Smooth muscle cell (in vitro differentiated cells): Measurements from ENCODE around the gene PCBP3. TPM values are rescaled to one million over a fixed set of nuclear protein-coding genes. Genes with fewer than 3 reads are reported as not detected.

Experiments
- DNase-seq: peaks from one replicate; lab custom pipeline; 2025; ENCODE audit not compliant: unreplicated experiment; lab: John Stamatoyannopoulos, UW
- H2AFZ ChIP-seq: fragments of 200-600 bp; sonication (generic); 2 replicates; pipeline ENCODE4 v1.6.0; 2016; ENCODE audit warnings: antibody characterized with exemption, low read depth, mild to moderate bottlenecking
- H3F3A ChIP-seq: fragments of 200-600 bp; sonication (generic); 2 replicates; pipeline ENCODE4 v1.6.0; 2017; ENCODE audit warnings: antibody characterized with exemption, low read depth
- H3K27ac ChIP-seq: fragments of 200-600 bp; sonication (generic); 2 replicates; pipeline ENCODE4 v1.5.1; 2016; ENCODE audit warnings: low read depth, mild to moderate bottlenecking
- H3K27me3 ChIP-seq: fragments of 200-600 bp; sonication (generic); 2 replicates; pipeline ENCODE4 v1.6.1; 2016; ENCODE audit warnings: low read depth, mild to moderate bottlenecking
- H3K36me3 ChIP-seq: fragments of 200-600 bp; sonication (generic); 2 replicates; pipeline ENCODE4 v1.5.1; 2016; ENCODE audit warnings: low read depth
- H3K4me1 ChIP-seq: fragments of 200-600 bp; sonication (generic); 2 replicates; pipeline ENCODE4 v1.5.1; 2016; ENCODE audit warnings: low read depth
- H3K4me2 ChIP-seq: fragments of 200-600 bp; sonication (generic); 2 replicates; pipeline ENCODE4 v1.6.0; 2016; ENCODE audit warnings: mild to moderate bottlenecking
- H3K4me3 ChIP-seq: fragments of 200-600 bp; sonication (generic); 2 replicates; pipeline ENCODE4 v1.5.1; 2016; ENCODE audit warnings: mild to moderate bottlenecking
- H3K79me2 ChIP-seq: fragments of 200-600 bp; sonication (generic); 2 replicates; pipeline ENCODE4 v1.6.0; 2016; ENCODE audit warnings: low read depth, mild to moderate bottlenecking
- H3K9ac ChIP-seq: fragments of 200-600 bp; sonication (generic); 2 replicates; pipeline ENCODE4 v1.6.0; 2016; ENCODE audit warnings: low read depth
- H3K9me3 ChIP-seq: fragments of 200-600 bp; sonication (generic); replicated peaks from 2 replicates; pipeline ENCODE4 v1.5.1; 2016; ENCODE audit warnings: low read depth
- H4K20me1 ChIP-seq: fragments of 200-600 bp; sonication (generic); 2 replicates; pipeline ENCODE4 v1.6.0; 2016; ENCODE audit warnings: low read depth
- WGBS: methylation state at CpG from one replicate; pipeline ENCODE4 v1.1.7; 2016; ENCODE audit warnings: low lambda C conversion rate; 5-methylcytosine and 5-hydroxymethylcytosine counted together
- polyA plus RNA-seq: library from polyadenylated mRNA; unstranded; fragments of >200 nt; fragmentation: Nextera tagmentation; extraction: Ambion mirVana; gene quantifications from 2 replicates; pipeline ENCODE4 v1.2.1, GENCODE V29; 2016
- total RNA-seq: library from RNA; depleted of rRNA; stranded (reverse); fragments of >200 nt; gene quantifications from 2 replicates; pipeline ENCODE4 v1.2.3, GENCODE V29; 2014
- TF ChIP-seq, protein P1 (sequence below): fragments of 200-600 bp; sonication (generic); IDR thresholded peaks from 2 replicates; pipeline ENCODE4 v1.5.1; 2017; ENCODE audit warnings: borderline replicate concordance, mild to moderate bottlenecking, antibody characterized with exemption; ENCODE audit not compliant: insufficient read depth, poor library complexity, severe bottlenecking

Gene PCBP3
- total and polyA plus RNA-seq, 2 experiments from 2014 or later: 8.9 to 23.1 TPM

- 69% methylated on average over 3 of the region's 3 CpGs for WGBS
- Histone ChIP-seq H3K27ac (no peak overlapping the region), H2AFZ (no peak overlapping the region), H3K27me3 (no peaks in the 10 kb centered on the region), H3K4me1 (no peaks in the 10 kb centered on the region), H3K79me2 (no peaks in the 10 kb centered on the region), H3F3A (no peaks in the 10 kb centered on the region), H3K9me3 (no peaks in the 10 kb centered on the region), H4K20me1 (no peaks in the 10 kb centered on the region), H3K9ac (no peak overlapping the region), H3K36me3 (no peaks in the 10 kb centered on the region), H3K4me3 (no peak overlapping the region), H3K4me2 (no peak overlapping the region)
- TF ChIP-seq, protein P1, sequence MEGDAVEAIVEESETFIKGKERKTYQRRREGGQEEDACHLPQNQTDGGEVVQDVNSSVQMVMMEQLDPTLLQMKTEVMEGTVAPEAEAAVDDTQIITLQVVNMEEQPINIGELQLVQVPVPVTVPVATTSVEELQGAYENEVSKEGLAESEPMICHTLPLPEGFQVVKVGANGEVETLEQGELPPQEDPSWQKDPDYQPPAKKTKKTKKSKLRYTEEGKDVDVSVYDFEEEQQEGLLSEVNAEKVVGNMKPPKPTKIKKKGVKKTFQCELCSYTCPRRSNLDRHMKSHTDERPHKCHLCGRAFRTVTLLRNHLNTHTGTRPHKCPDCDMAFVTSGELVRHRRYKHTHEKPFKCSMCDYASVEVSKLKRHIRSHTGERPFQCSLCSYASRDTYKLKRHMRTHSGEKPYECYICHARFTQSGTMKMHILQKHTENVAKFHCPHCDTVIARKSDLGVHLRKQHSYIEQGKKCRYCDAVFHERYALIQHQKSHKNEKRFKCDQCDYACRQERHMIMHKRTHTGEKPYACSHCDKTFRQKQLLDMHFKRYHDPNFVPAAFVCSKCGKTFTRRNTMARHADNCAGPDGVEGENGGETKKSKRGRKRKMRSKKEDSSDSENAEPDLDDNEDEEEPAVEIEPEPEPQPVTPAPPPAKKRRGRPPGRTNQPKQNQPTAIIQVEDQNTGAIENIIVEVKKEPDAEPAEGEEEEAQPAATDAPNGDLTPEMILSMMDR: no peak
- no peak for DNase-seq
Observed at GRCh38 chr21:45963232-45963570, 319.7 kb downstream of the PCBP3 start.

DNA sequence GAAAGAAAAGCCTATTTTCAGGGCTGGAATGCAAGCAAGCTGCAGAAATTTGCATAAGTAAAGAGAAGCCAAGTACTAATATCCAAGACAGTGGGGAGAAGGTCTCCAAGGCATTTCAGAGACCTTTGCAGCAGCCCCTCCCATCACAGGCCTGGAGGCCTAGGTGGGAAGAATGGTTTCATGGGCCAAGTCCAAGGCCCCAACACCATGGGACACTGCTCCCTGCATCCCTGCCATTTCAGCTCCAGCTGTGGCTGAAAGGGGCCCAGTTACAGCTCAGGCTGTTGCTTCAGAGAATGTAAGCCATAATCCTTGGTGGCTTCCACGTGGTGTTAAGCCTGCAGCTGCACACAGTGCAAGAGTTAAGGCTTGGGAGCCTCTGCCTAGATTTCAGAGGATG lies 321.1 kb downstream of the PCBP3 start:
- no peaks in the 10 kb centered on the region for H4K20me1 ChIP-seq
- H3K27me3 ChIP-seq: no peaks in the 10 kb centered on the region
- no peaks in the 10 kb centered on the region for H3K36me3 ChIP-seq
- no peak overlapping the region for H3K27ac ChIP-seq
- TF ChIP-seq, protein P1: no peak
- H3K4me2 ChIP-seq: no peak overlapping the region
- no peak overlapping the region for H3K9ac ChIP-seq
- no peak for DNase-seq
- H3F3A ChIP-seq: no peaks in the 10 kb centered on the region
- no peaks in the 10 kb centered on the region for H3K79me2 ChIP-seq
- 33% methylated on average over 1 of the region's 1 CpG for WGBS
- H2AFZ ChIP-seq: no peak overlapping the region
- no peak overlapping the region for H3K4me3 ChIP-seq
- H3K4me1 ChIP-seq: no peaks in the 10 kb centered on the region
- no peaks in the 10 kb centered on the region for H3K9me3 ChIP-seq

DNA sequence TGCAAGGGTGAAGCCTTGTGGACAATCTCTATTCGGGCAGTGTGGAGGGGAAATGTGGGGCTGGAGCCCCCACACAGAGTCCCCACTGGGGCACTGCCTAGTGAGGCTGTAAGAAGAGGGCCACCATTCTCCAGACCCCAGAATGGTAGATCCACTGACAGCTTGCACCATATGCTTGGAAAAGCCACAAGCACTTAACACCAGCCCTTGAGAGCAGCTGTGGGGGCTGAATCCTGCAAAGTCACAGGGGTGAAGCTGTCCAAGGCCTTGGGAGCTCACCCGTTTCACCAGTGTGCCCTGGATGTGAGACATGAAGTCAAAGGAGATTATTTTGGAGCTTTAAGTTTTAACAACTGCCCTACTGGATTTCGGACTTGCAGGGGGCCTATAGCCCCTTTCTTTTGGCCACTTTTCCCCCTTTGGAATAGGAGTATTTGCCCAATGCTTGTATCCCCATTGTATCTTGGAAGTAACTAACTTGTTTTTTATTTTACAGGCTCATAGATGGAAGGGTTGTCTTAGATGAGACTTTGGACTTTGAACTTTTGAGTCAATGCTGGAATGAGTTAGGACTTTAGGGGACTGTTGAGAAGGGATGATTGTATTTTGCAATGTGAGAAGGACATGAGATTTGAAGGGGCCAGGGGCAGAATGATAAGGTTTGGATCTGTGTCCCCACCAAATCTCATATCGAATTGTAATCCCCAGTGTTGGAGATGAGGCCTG lies 321.7 kb downstream of the PCBP3 start:
- TF ChIP-seq, protein P1: no peak
- Histone ChIP-seq H3K27me3 (no peaks in the 10 kb centered on the region), H3K27ac (no peak overlapping the region), H3K9me3 (no peaks in the 10 kb centered on the region), H3K4me3 (no peak overlapping the region), H2AFZ (no peak overlapping the region), H4K20me1 (no peaks in the 10 kb centered on the region), H3K4me1 (no peaks in the 10 kb centered on the region), H3K79me2 (no peaks in the 10 kb centered on the region), H3F3A (no peaks in the 10 kb centered on the region), H3K4me2 (no peak overlapping the region), H3K36me3 (no peaks in the 10 kb centered on the region), H3K9ac (no peak overlapping the region)
- 74% methylated on average over 4 of the region's 4 CpGs for whole genome bisulfite sequencing
- DNase-seq: no peak

- WGBS: 86% methylated on average over 9 of the region's 9 CpGs
- no peak for DNase-seq
Observed at GRCh38 chr21:45966791-45967394, 323.4 kb downstream of the PCBP3 start.

More at GRCh38 chr21:45966791-45967394, 323.4 kb downstream of the PCBP3 start:
- no peaks in the 10 kb centered on the region for H3K36me3 ChIP-seq
- no peak overlapping the region for H3K4me2 ChIP-seq
- H4K20me1 ChIP-seq: no peaks in the 10 kb centered on the region
- peaks cover 8% of the 10 kb centered on the region for H3F3A ChIP-seq
- H3K9me3 ChIP-seq: no peaks in the 10 kb centered on the region
- TF ChIP-seq, protein P1: no peak
- H3K4me1 ChIP-seq: peaks cover under 1% of the 10 kb centered on the region
- no peaks in the 10 kb centered on the region for H3K27me3 ChIP-seq
- H3K79me2 ChIP-seq: no peaks in the 10 kb centered on the region
- no peak overlapping the region for H3K27ac ChIP-seq
- H3K4me3 ChIP-seq: no peak overlapping the region
- H2AFZ ChIP-seq: no peak overlapping the region
- H3K9ac ChIP-seq: no peak overlapping the region
